OCI-LY3 (cell line): Measurements from ENCODE around the gene KRT33A.
A peak's percentile ranks its signal among the peaks of the same experiment; 100 is the strongest.

ENCODE experiments used
- H2AFZ ChIP-seq: fragments of 200-600, 300-600 bp; shearing (Covaris generic); 2 replicates; pipeline ENCODE4 v1.6.0; 2014; ENCODE audit warnings: antibody characterized with exemption, low read depth, low read length
- H3K27ac ChIP-seq: fragments of 200-600, 300-600 bp; sonication (generic); 2 replicates; pipeline ENCODE4 v1.5.1; 2014; ENCODE audit warnings: mild to moderate bottlenecking, low read length, moderate library complexity, mixed read lengths
- H3K27me3 ChIP-seq: fragments of 200-600, 300-600 bp; sonication (generic); 2 replicates; pipeline ENCODE4 v1.6.1; 2014; ENCODE audit warnings: low read depth, low read length, mixed read lengths
- H3K36me3 ChIP-seq: fragments of 200-600, 300-600 bp; sonication (generic); replicated peaks from 2 replicates; pipeline ENCODE3; 2014; ENCODE audit warnings: low read depth, low read length, mixed read lengths
- H3K4me1 ChIP-seq: fragments of 300-600, 200-600 bp; sonication (generic); 2 replicates; pipeline ENCODE4 v1.6.1; 2014; ENCODE audit warnings: low read length, mixed read lengths
- H3K4me2 ChIP-seq: fragments of 200-600, 300-600 bp; sonication (generic); 2 replicates; pipeline ENCODE4 v1.6.1; 2014; ENCODE audit warnings: low read length, mixed read lengths
- H3K4me3 ChIP-seq: fragments of 300-600, 200-600 bp; sonication (generic); 2 replicates; pipeline ENCODE4 v1.5.1; 2014; ENCODE audit warnings: antibody characterized with exemption, mild to moderate bottlenecking, low read length, moderate library complexity
- H3K79me2 ChIP-seq: fragments of 300-600, 200-600 bp; shearing (Covaris generic); 2 replicates; pipeline ENCODE4 v1.6.1; 2014; ENCODE audit warnings: mild to moderate bottlenecking, low read length, mixed read lengths
- H3K9ac ChIP-seq: fragments of 300-600, 200-600 bp; shearing (Covaris generic); 2 replicates; pipeline ENCODE4 v1.6.0; 2014; ENCODE audit warnings: mild to moderate bottlenecking, low read length, moderate library complexity
- H3K9me3 ChIP-seq: fragments of 200-600, 300-600 bp; shearing (Covaris generic); 2 replicates; pipeline ENCODE4 v1.6.1; 2014; ENCODE audit warnings: low read length, mixed read lengths; ENCODE audit not compliant: insufficient read depth
- H4K20me1 ChIP-seq: fragments of 200-600, 300-600 bp; sonication (generic); 2 replicates; pipeline ENCODE4 v1.6.1; 2016; ENCODE audit warnings: low read length, mixed read lengths; ENCODE audit not compliant: insufficient read depth
- EZH2phosphoT487 ChIP-seq: fragments of 200-600 bp; shearing (Covaris generic); IDR thresholded peaks from 2 replicates; pipeline ENCODE4 v1.6.1; 2018; ENCODE audit warnings: antibody characterized with exemption, mixed run types, low read depth
- TF ChIP-seq, protein P1 (sequence below): fragments of 200-600, 300-600 bp; sonication (generic); IDR thresholded peaks from 2 replicates; pipeline ENCODE4 v1.5.1; 2014; ENCODE audit warnings: antibody characterized with exemption, low read length, low read depth

The KRT33A gene

DNA sequence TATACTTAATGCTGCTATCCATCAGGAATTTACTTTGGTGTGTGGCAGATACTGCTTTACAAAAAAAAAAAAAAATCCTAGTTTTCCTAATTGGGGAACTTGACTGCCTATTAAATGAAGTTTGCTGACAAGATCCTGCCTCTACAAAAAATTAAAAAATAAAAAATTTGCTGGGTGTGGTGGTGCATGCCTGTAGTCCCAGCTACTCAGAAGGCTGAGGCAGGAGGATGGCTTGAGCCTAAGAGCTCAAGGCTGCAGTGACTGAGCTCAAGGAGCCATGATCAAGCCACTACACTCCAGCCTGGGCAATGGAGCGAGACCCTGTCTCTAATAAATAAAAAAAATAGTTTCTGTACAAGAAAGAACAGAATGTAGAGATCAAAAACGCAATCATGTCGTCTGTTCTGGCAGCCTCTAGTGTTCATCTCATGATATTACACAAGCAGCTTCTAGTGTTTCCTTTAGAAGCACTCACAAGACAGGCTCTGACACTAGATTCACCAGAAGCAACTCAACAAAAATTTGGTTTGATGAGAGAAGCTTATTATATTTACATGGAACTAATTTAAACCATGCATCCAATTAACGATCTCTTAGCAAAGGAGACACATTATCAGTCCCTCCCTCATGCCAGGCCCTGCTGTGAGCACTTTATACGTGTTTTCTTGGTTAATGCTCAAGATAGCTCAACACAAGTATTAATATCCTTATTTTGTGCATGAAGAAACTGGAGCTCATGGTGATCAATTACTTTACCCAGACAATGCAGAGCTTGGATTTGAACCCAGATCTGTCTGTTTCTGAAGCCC lies 28.3 kb downstream of the KRT33A start:
- no peak for TF ChIP-seq EZH2phosphoT487
- TF ChIP-seq, protein P1, sequence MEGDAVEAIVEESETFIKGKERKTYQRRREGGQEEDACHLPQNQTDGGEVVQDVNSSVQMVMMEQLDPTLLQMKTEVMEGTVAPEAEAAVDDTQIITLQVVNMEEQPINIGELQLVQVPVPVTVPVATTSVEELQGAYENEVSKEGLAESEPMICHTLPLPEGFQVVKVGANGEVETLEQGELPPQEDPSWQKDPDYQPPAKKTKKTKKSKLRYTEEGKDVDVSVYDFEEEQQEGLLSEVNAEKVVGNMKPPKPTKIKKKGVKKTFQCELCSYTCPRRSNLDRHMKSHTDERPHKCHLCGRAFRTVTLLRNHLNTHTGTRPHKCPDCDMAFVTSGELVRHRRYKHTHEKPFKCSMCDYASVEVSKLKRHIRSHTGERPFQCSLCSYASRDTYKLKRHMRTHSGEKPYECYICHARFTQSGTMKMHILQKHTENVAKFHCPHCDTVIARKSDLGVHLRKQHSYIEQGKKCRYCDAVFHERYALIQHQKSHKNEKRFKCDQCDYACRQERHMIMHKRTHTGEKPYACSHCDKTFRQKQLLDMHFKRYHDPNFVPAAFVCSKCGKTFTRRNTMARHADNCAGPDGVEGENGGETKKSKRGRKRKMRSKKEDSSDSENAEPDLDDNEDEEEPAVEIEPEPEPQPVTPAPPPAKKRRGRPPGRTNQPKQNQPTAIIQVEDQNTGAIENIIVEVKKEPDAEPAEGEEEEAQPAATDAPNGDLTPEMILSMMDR = peak; percentile 65
- no peak overlapping the region for H3K4me2 ChIP-seq
- no peaks in the 10 kb centered on the region for H3K4me1 ChIP-seq
- no peak overlapping the region for H3K9ac ChIP-seq
- H3K9me3 ChIP-seq = no peaks in the 10 kb centered on the region
- H3K27me3 ChIP-seq = no peaks in the 10 kb centered on the region
- no peaks in the 10 kb centered on the region for H4K20me1 ChIP-seq
- H3K4me3 ChIP-seq = no peak overlapping the region
- H3K36me3 ChIP-seq = no peaks in the 10 kb centered on the region
- no peak overlapping the region for H2AFZ ChIP-seq
- no peaks in the 10 kb centered on the region for H3K79me2 ChIP-seq
- no peak overlapping the region for H3K27ac ChIP-seq

DNA sequence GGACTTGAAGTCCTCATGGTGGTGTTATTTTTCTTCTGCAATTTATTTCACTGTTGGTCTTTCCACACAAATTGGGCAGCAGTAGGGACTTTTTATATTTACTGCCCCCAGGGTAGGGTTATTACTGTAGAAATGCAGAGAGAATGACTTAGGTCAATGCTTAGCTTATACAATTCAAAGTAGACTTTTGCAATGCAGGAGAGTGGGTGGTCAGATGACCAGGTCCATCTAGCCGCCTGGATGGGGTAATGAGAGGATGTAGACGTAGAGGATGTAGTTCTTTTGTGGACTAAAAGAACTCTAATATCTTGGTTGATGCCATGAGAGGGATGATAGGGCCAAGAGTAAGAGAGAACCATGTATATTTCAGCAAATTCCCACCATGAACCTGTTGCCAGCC lies 32.4 kb downstream of the KRT33A start:
- no peaks in the 10 kb centered on the region for H3K36me3 ChIP-seq
- no peak overlapping the region for H3K4me2 ChIP-seq
- H4K20me1 ChIP-seq = no peaks in the 10 kb centered on the region
- no peak overlapping the region for H3K9ac ChIP-seq
- no peak overlapping the region for H3K27ac ChIP-seq
- H3K4me1 ChIP-seq = no peaks in the 10 kb centered on the region
- H3K4me3 ChIP-seq = no peak overlapping the region
- H3K79me2 ChIP-seq = no peaks in the 10 kb centered on the region
- H3K9me3 ChIP-seq = no peaks in the 10 kb centered on the region
- TF ChIP-seq, protein P1 = no peak
- no peak for TF ChIP-seq EZH2phosphoT487
- H2AFZ ChIP-seq = no peak overlapping the region
- H3K27me3 ChIP-seq = peaks cover 7% of the 10 kb centered on the region; the same call in 1 of the 2 replicates

DNA sequence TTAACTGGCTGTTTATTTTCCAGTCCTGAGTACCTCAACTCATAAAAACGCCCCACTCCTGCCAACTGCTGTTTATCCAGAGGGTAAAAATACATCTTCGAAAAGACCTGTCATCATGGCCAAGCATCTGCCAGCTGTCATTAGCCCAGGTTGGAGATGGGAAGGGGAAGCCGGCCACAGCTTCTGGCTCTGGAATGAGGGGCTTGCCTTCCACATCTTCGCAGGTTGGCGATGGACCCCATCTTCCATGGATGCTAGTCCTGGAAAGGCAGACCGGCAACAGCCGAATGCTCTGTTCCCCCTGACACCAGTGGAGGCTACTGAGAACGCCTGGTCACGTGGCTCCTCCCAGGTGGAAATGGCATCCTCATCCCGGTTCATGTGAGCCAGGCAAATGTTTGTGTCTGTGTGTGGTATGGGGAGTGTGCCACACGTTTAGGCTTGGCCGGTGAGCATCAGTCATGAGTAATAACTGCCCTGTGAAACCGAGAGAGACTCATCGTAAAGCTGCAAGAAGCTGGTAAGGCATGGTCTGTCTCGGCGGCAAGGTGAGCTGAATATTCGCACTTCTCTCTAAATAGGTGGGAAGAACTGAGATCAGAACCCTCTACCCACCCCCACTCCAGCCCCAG lies 34.7 kb downstream of the KRT33A start:
- Histone ChIP-seq H3K36me3 (no peaks in the 10 kb centered on the region), H4K20me1 (no peaks in the 10 kb centered on the region), H3K4me2 (no peak overlapping the region), H3K4me3 (no peak overlapping the region), H3K79me2 (no peaks in the 10 kb centered on the region), H3K9me3 (no peaks in the 10 kb centered on the region), H3K4me1 (no peaks in the 10 kb centered on the region), H3K27me3 (peaks cover 25% of the 10 kb centered on the region), H2AFZ (no peak overlapping the region), H3K27ac (no peak overlapping the region), H3K9ac (no peak overlapping the region)
- TF ChIP-seq, protein P1 = no peak
- TF ChIP-seq EZH2phosphoT487 = no peak

DNA sequence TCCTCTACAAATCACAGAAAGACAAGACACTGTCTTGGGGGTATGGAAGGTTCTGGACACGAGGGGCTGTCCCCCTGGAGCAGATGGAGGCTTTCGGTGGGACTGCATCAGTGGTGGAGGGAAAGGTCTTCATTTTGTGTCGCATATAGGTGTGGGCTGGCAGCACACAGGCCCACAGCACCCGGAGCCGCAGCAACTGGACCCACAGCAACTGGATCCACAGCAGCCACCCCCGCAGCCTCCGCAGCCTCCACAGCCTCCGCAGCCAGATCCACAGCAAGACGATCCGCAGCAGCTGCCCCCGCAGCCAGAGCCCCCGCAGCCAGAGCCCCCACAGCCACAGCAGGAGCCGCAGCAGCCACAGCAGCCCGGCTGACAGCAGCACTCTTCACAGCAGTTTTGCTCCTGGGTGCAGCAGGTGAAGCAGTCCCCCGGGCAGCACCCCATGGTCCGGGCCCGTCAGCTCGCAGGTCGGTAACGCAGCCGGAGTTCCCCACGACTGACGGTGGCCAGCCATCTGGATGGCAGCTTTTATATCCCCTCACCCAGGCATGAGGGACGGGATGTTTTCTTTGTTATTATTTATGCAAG lies 35.3 kb downstream of the KRT33A start, which contains the start of gene KRTAP17-1:
Gene KRTAP17-1 (minus strand): TSS at position 507 of the 591 bp plus-strand sequence. CDS start 60 bp downstream, at position 447.
- Histone ChIP-seq H3K9ac (no peak within 1 kb of the TSS), H3K79me2 (no peaks in the 10 kb centered on the region), H3K4me2 (no peak within 1 kb of the TSS), H3K27me3 (peaks cover 29% of the 10 kb centered on the region), H2AFZ (no peak within 1 kb of the TSS), H3K9me3 (no peaks in the 10 kb centered on the region), H4K20me1 (no peaks in the 10 kb centered on the region), H3K4me3 (no peak within 1 kb of the TSS), H3K27ac (no peak within 1 kb of the TSS), H3K36me3 (no peaks in the 10 kb centered on the region), H3K4me1 (no peaks in the 10 kb centered on the region)
- no peak for TF ChIP-seq EZH2phosphoT487
- TF ChIP-seq, protein P1 = no peak
